GM18858 (cell line): Measurements from ENCODE around the gene SSH2.

Experiments used
- ATAC-seq: cut with Tn5 transposase; IDR thresholded peaks from one replicate; pipeline ENCODE4 v1.9.1; 2021; ENCODE audit not compliant: unreplicated experiment

SSH2 gene

GRCh38 chr17:29592850-29593551 lies 337.0 kb downstream of the SSH2 start, which contains the start of gene ANKRD13B:
Gene ANKRD13B, plus strand, starts transcription at chr17:29593132. Its CDS starts 490 bp downstream, at chr17:29593622.
- ATAC-seq: no peak

GRCh38 chr17:29591737-29592608 lies 338.1 kb downstream of the SSH2 start:
- ATAC-seq: no peak

GRCh38 chr17:29591146-29591736 lies 338.8 kb downstream of the SSH2 start:
- no peak for ATAC-seq

- ATAC-seq: no peak
Measured at GRCh38 chr17:29590411-29591145, 339.4 kb downstream of the SSH2 start.

GRCh38 chr17:29589524-29590410 lies 340.3 kb downstream of the SSH2 start, which contains the start of gene GIT1:
Gene GIT1, minus strand, starts transcription at chr17:29589648. Its CDS starts 270 bp downstream, at chr17:29589378.
- no peak for ATAC-seq

GRCh38 chr17:29588562-29589411 lies 341.2 kb downstream of the SSH2 start:
- no peak for ATAC-seq

- ATAC-seq: no peak
Measured at GRCh38 chr17:29588017-29588561, 341.9 kb downstream of the SSH2 start.

GRCh38 chr17:29587591-29587990 lies 342.4 kb downstream of the SSH2 start:
- ATAC-seq: no peak

GRCh38 chr17:29586676-29587469 lies 343.2 kb downstream of the SSH2 start:
- ATAC-seq: no peak

- ATAC-seq: no peak
Measured at GRCh38 chr17:29585080-29585751, 344.8 kb downstream of the SSH2 start.

GRCh38 chr17:29584452-29585079 lies 345.5 kb downstream of the SSH2 start:
- ATAC-seq: no peak

- no peak for ATAC-seq
Measured at GRCh38 chr17:29583324-29584248, 346.4 kb downstream of the SSH2 start.

- ATAC-seq: no peak
Measured at GRCh38 chr17:29582772-29583171, 347.3 kb downstream of the SSH2 start.

GRCh38 chr17:29582254-29582765 lies 347.7 kb downstream of the SSH2 start:
- no peak for ATAC-seq

GRCh38 chr17:29581583-29582253 lies 348.3 kb downstream of the SSH2 start:
- ATAC-seq: no peak
